ENCODE data around the gene CDC16.

CDC16 gene

DNA sequence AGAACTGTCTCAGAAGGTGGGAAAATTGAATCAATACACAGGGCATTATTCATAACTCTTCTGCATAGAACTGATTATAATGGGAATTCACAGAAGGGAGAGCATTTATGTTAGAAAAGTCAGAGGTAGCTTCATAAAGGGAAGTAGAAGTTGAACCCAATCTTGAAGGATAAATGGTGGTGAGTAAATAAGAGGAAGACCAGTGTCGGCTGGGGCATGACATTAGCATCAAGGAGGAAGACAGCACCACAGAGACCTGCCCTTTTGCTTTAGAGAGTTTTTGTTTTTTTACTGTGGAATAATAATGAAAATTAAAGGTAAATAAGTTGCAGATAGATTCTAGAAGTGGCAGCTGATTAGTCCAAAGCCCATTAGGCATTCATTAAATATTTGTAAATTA, 21.9 kb downstream of the CDC16 start:
- H3K4me1 ChIP-seq = no peaks in the 10 kb centered on the region
- no peaks in the 10 kb centered on the region for H3K27me3 ChIP-seq
- no peak for DNase-seq
- H3K9me3 ChIP-seq = no peaks in the 10 kb centered on the region
- TF ChIP-seq, protein P1, sequence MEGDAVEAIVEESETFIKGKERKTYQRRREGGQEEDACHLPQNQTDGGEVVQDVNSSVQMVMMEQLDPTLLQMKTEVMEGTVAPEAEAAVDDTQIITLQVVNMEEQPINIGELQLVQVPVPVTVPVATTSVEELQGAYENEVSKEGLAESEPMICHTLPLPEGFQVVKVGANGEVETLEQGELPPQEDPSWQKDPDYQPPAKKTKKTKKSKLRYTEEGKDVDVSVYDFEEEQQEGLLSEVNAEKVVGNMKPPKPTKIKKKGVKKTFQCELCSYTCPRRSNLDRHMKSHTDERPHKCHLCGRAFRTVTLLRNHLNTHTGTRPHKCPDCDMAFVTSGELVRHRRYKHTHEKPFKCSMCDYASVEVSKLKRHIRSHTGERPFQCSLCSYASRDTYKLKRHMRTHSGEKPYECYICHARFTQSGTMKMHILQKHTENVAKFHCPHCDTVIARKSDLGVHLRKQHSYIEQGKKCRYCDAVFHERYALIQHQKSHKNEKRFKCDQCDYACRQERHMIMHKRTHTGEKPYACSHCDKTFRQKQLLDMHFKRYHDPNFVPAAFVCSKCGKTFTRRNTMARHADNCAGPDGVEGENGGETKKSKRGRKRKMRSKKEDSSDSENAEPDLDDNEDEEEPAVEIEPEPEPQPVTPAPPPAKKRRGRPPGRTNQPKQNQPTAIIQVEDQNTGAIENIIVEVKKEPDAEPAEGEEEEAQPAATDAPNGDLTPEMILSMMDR (IDR thresholded peaks at IDR 0.05; ENCODE audit: low read depth, low read length) = no peak
- peaks cover 57% of the 10 kb centered on the region for H3K36me3 ChIP-seq
- H3K4me3 ChIP-seq (ENCODE audit: low read depth, low read length) = no peak overlapping the region

DNA sequence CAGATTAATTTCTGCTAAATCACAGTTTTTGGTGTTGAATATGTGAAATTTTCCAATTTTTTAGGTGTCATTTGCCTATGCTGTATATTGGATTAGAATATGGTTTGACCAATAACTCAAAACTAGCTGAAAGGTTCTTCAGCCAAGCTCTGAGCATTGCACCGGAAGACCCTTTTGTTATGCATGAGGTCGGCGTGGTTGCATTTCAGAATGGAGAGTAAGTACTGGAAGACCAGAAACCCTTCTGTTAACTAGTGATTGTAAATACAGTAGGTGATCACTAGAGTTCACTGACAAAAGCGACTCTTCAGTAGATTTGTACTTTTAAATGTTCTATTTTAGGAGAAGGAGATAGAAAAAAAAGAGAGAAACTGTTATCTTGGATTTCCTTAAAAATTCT, 22.3 kb downstream of the CDC16 start:
- Histone ChIP-seq H3K36me3 (peaks cover 61% of the 10 kb centered on the region), H3K27me3 (no peaks in the 10 kb centered on the region), H3K4me3 (ENCODE audit: low read depth, low read length) (no peak overlapping the region), H3K9me3 (no peaks in the 10 kb centered on the region), H3K4me1 (no peaks in the 10 kb centered on the region)
- DNase-seq = no peak
- TF ChIP-seq, protein P1 (IDR thresholded peaks at IDR 0.05; ENCODE audit: low read depth, low read length) = no peak

DNA sequence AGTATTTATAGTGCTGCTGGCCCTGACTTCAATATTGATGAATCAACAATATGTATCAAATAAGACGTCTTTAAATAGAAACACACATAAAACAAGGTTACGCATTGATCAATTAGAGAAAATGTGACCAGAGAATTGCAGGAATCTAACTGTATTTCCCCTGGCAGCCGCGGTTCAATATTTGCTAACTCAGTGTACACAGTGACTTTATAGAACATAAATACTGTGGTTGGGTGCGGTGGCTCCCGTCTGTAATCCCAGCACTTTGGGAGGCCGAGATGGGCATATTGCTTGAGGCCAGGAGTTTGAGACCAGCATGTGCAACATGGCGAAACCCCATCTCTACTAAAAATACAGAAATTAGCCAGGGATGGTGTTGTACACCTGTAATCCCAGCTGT, 23.9 kb downstream of the CDC16 start:
- no peak for DNase-seq
- no peaks in the 10 kb centered on the region for H3K27me3 ChIP-seq
- no peak overlapping the region for H3K4me3 ChIP-seq (ENCODE audit: low read depth, low read length)
- H3K4me1 ChIP-seq = no peaks in the 10 kb centered on the region
- no peaks in the 10 kb centered on the region for H3K9me3 ChIP-seq
- TF ChIP-seq, protein P1 (IDR thresholded peaks at IDR 0.05; ENCODE audit: low read depth, low read length) = no peak
- H3K36me3 ChIP-seq = peaks cover 65% of the 10 kb centered on the region

DNA sequence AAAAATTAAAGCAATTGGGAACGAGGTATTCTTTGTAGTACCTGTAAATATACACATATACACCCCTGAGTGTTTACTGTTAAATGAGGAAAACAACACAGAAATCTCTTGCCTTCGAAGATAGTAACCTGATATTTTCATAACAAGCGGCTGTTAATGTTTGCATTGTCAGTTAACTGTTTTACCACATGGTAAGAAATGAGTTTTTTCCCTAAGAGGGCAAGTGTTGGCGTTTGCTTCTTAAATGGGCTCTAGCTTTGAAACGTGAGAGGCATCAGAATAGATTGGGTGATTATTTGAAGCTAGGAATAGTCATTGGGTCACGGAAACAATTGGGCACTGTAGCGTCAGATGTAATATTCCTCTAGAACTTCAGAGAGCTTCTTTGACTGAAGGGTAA, 24.7 kb downstream of the CDC16 start:
- TF ChIP-seq, protein P1 (IDR thresholded peaks at IDR 0.05; ENCODE audit: low read depth, low read length) = no peak
- Histone ChIP-seq H3K9me3 (no peaks in the 10 kb centered on the region), H3K36me3 (peaks cover 72% of the 10 kb centered on the region), H3K27me3 (no peaks in the 10 kb centered on the region), H3K4me3 (ENCODE audit: low read depth, low read length) (no peak overlapping the region), H3K4me1 (no peaks in the 10 kb centered on the region)
- no peak for DNase-seq

DNA sequence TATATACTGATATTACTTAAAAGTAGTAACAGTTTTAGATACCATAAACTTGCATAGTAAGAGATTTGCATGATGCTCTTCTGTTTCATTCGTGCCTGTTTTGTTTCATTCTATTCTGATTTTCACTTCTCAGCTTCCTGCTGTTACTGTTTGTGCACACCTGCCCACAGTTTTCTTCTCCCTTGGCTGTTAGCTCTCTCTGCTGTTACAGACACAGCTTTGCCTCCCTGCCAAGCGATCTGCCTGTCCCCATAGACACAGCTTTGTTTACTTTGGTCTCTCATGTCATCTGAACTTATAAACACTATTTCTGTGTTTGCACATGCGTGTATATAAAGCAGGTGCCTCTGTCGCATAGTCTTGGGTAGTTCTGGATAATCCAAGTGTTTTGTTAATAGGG, 25.3 kb downstream of the CDC16 start:
- Histone ChIP-seq H3K4me1 (no peaks in the 10 kb centered on the region), H3K36me3 (peaks cover 72% of the 10 kb centered on the region), H3K4me3 (ENCODE audit: low read depth, low read length) (no peak overlapping the region), H3K27me3 (no peaks in the 10 kb centered on the region), H3K9me3 (no peaks in the 10 kb centered on the region)
- TF ChIP-seq, protein P1 (IDR thresholded peaks at IDR 0.05; ENCODE audit: low read depth, low read length) = no peak
- DNase-seq = no peak

DNA sequence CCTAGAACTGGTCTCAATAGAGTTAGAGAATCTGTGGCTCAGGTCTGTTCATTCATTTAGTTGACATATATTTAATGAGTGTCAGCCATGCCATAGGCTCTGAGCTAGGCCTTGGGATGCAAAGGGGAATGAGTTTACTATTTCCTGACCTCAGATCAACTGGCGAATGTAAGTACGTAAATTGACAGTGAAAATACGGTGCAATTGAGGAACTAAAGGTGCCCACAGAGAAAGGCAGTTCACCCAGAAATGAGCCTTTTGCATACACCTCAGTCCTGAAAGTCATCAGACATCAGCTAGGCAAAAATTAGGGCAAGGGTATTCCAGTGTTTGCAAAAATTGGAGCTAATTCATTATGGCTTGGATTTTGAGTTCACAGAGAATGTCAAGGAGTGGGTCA, 26.1 kb downstream of the CDC16 start:
- H3K27me3 ChIP-seq = no peaks in the 10 kb centered on the region
- no peak for DNase-seq
- no peak overlapping the region for H3K4me3 ChIP-seq (ENCODE audit: low read depth, low read length)
- H3K4me1 ChIP-seq = no peaks in the 10 kb centered on the region
- no peaks in the 10 kb centered on the region for H3K9me3 ChIP-seq
- H3K36me3 ChIP-seq = peaks cover 75% of the 10 kb centered on the region
- TF ChIP-seq, protein P1 (IDR thresholded peaks at IDR 0.05; ENCODE audit: low read depth, low read length) = no peak
